ENCODE results near the gene RNF213.

Gene RNF213

GRCh38 chr17:80317706-80317980 lies 57.0 kb downstream of the RNF213 start:
- TF ChIP-seq EZH2 (optimal IDR thresholded peaks at IDR 0.05; ENCODE audit: low read depth, low read length) = no peak
- TF ChIP-seq EZH2phosphoT487 (IDR thresholded peaks at IDR 0.05; ENCODE audit: low read length) = no peak
- TF ChIP-seq CTCF (IDR thresholded peaks at IDR 0.05; ENCODE audit: low read length) = no peak
- Histone ChIP-seq H3K4me1 (ENCODE audit: low read length) (no peaks in the 10 kb centered on the region), H3K27ac (ENCODE audit: low read length) (no peak overlapping the region), H3K9me3 (replicated peaks; ENCODE audit: insufficient read depth, low read length) (no peaks in the 10 kb centered on the region), H3K79me2 (ENCODE audit: low read length) (peaks cover 7% of the 10 kb centered on the region), H3F3A (ENCODE audit: insufficient read depth, low read length) (no peaks in the 10 kb centered on the region), H2AFZ (ENCODE audit: low read length) (no peak overlapping the region), H3K9ac (ENCODE audit: low read length) (no peak overlapping the region), H3K36me3 (replicated peaks; ENCODE audit: insufficient read depth, low read length) (no peaks in the 10 kb centered on the region; the same call in 1 of the 2 replicates), H3K9me2 (replicated peaks; ENCODE audit: insufficient read depth, low read length) (no peaks in the 10 kb centered on the region), H3K4me2 (ENCODE audit: low read depth, low read length) (no peak overlapping the region), H3K27me3 (replicated peaks; ENCODE audit: insufficient read depth, low read length) (no peaks in the 10 kb centered on the region), H3K4me3 (ENCODE audit: low read length) (no peak overlapping the region), H4K20me1 (ENCODE audit: insufficient read depth, low read length) (no peaks in the 10 kb centered on the region)
- no peak for DNase-seq

GRCh38 chr17:80318166-80318565 lies 57.5 kb downstream of the RNF213 start:
- H3K9me2 ChIP-seq (replicated peaks; ENCODE audit: insufficient read depth, low read length) = no peaks in the 10 kb centered on the region
- no peak for DNase-seq
- TF ChIP-seq EZH2 (optimal IDR thresholded peaks at IDR 0.05; ENCODE audit: low read depth, low read length) (no peak), EZH2phosphoT487 (IDR thresholded peaks at IDR 0.05; ENCODE audit: low read length) (no peak), CTCF (IDR thresholded peaks at IDR 0.05; ENCODE audit: low read length) (no peak)
- H3K36me3 ChIP-seq (replicated peaks; ENCODE audit: insufficient read depth, low read length) = no peaks in the 10 kb centered on the region; the same call in 1 of the 2 replicates
- no peak overlapping the region for H3K27ac ChIP-seq (ENCODE audit: low read length)
- H3K4me2 ChIP-seq (ENCODE audit: low read depth, low read length) = no peak overlapping the region
- H2AFZ ChIP-seq (ENCODE audit: low read length) = no peak overlapping the region
- no peak overlapping the region for H3K4me3 ChIP-seq (ENCODE audit: low read length)
- no peaks in the 10 kb centered on the region for H4K20me1 ChIP-seq (ENCODE audit: insufficient read depth, low read length)
- peaks cover 3% of the 10 kb centered on the region for H3K79me2 ChIP-seq (ENCODE audit: low read length)
- H3K9ac ChIP-seq (ENCODE audit: low read length) = no peak overlapping the region
- H3K9me3 ChIP-seq (replicated peaks; ENCODE audit: insufficient read depth, low read length) = no peaks in the 10 kb centered on the region
- no peaks in the 10 kb centered on the region for H3K27me3 ChIP-seq (replicated peaks; ENCODE audit: insufficient read depth, low read length)
- no peaks in the 10 kb centered on the region for H3F3A ChIP-seq (ENCODE audit: insufficient read depth, low read length)
- H3K4me1 ChIP-seq (ENCODE audit: low read length) = no peaks in the 10 kb centered on the region

- H4K20me1 ChIP-seq (ENCODE audit: insufficient read depth, low read length) = no peaks in the 10 kb centered on the region
- no peaks in the 10 kb centered on the region for H3K9me2 ChIP-seq (replicated peaks; ENCODE audit: insufficient read depth, low read length)
- no peaks in the 10 kb centered on the region for H3K27me3 ChIP-seq (replicated peaks; ENCODE audit: insufficient read depth, low read length)
- no peak overlapping the region for H3K9ac ChIP-seq (ENCODE audit: low read length)
- no peak overlapping the region for H2AFZ ChIP-seq (ENCODE audit: low read length)
- H3F3A ChIP-seq (ENCODE audit: insufficient read depth, low read length) = no peaks in the 10 kb centered on the region
- no peaks in the 10 kb centered on the region for H3K9me3 ChIP-seq (replicated peaks; ENCODE audit: insufficient read depth, low read length)
- no peak for DNase-seq
- no peak overlapping the region for H3K4me2 ChIP-seq (ENCODE audit: low read depth, low read length)
- no peaks in the 10 kb centered on the region; the same call in 1 of the 2 replicates for H3K36me3 ChIP-seq (replicated peaks; ENCODE audit: insufficient read depth, low read length)
- TF ChIP-seq EZH2phosphoT487 (IDR thresholded peaks at IDR 0.05; ENCODE audit: low read length) (no peak), CTCF (IDR thresholded peaks at IDR 0.05; ENCODE audit: low read length) (no peak), EZH2 (optimal IDR thresholded peaks at IDR 0.05; ENCODE audit: low read depth, low read length) (no peak)
- H3K4me3 ChIP-seq (ENCODE audit: low read length) = no peak overlapping the region
- no peaks in the 10 kb centered on the region for H3K79me2 ChIP-seq (ENCODE audit: low read length)
- H3K27ac ChIP-seq (ENCODE audit: low read length) = no peak overlapping the region
- no peaks in the 10 kb centered on the region for H3K4me1 ChIP-seq (ENCODE audit: low read length)
These were observed 58.8 kb downstream of the RNF213 start for GRCh38 chr17:80319262-80319998.
